Kidney (tissue), 14 donors: ENCODE data around the gene KDM4C. TPM values are rescaled to one million over a fixed set of nuclear protein-coding genes. Genes with fewer than 3 reads are reported as not detected.
"Not testable (repeated sequence)": the region's sequence is repeated elsewhere in the genome, so short reads cannot be mapped to it uniquely, and the experiment has no call there.

Experiments used
- DNase-seq, 5 donors: peaks; one replicate each; pipeline ENCODE4 v3.0.0-alpha.2; 2013 to 2020
- FAIRE-seq: peaks from 2 replicates; lab custom pipeline; 2012; peaks lifted over from hg19 to GRCh38; lab: Jason Lieb, UNC
- H3K27ac ChIP-seq, 2 donors: one replicate each; pipeline ENCODE4 v1.7.0; 2013; ENCODE audit warnings: low read depth in 2 of 2, low read length in 2 of 2, inconsistent platforms in 1 of 2
- H3K27me3 ChIP-seq: one replicate; pipeline ENCODE4 v1.7.1; 2013; ENCODE audit warnings: low read length, inconsistent platforms; ENCODE audit not compliant: control insufficient read depth, insufficient read depth
- H3K36me3 ChIP-seq, 3 donors: one replicate each; pipeline versions ENCODE4 v1.7.0 to v1.7.1; 2013; ENCODE audit warnings: low read length in 3 of 3, control low read depth in 1 of 3, inconsistent platforms in 1 of 3; ENCODE audit not compliant: insufficient read depth in 3 of 3, control insufficient read depth in 2 of 3
- H3K4me1 ChIP-seq, 3 donors: one replicate each; pipeline versions ENCODE4 v1.7.0 to v1.7.1; 2013; ENCODE audit warnings: low read length in 3 of 3, inconsistent platforms in 1 of 3, low read depth in 1 of 3; ENCODE audit not compliant: control insufficient read depth in 2 of 3, insufficient read depth in 2 of 3
- H3K4me3 ChIP-seq, 3 donors: one replicate each; pipeline versions ENCODE4 v1.7.0 to v1.8.1; 2013; ENCODE audit warnings: low read length in 3 of 3, control low read depth in 1 of 3, inconsistent platforms in 1 of 3
- H3K9ac ChIP-seq, 3 donors: one replicate each; pipeline versions ENCODE4 v1.7.0 to v1.7.1; 2013; ENCODE audit warnings: low read length in 3 of 3, control low read depth in 1 of 3, inconsistent platforms in 1 of 3
- H3K9me3 ChIP-seq, 3 donors: one replicate each; pipeline versions ENCODE4 v1.7.0 to v1.7.1; 2013; ENCODE audit warnings: low read length in 3 of 3, control low read depth in 1 of 3, inconsistent platforms in 1 of 3; ENCODE audit not compliant: control insufficient read depth in 2 of 3, insufficient read depth in 1 of 3
- intact Hi-C: fragments of 100-400 bp; cut with DNase I; formaldehyde crosslinking; loops from one replicate; pipeline ENCODE4 v1.11.1; 2022
- polyA plus RNA-seq: library from polyadenylated mRNA; stranded (reverse); fragments of 350-450 nt; fragmentation: Illumina TruSeq; extraction: RNeasy Lipid Tissue Mini Kit (QIAGEN cat#74804); gene quantifications from one replicate; pipeline ENCODE4 v1.2.3, GENCODE V29; 2014; ENCODE audit warnings: low read depth, low replicate concordance; ENCODE audit not compliant: insufficient read depth
- total RNA-seq: library from RNA; stranded (reverse); fragmentation: NEBNext Ultra II Directional; extraction: Animal tissue kit (Norgen Biotek cat#: 25700); gene quantifications from one replicate; pipeline ENCODE4 v1.2.1, GENCODE V29; 2021
- TF ChIP-seq, protein P1 (sequence below): IDR thresholded peaks from 3 replicates; pipeline ENCODE4 v1.5.1; 2012; ENCODE audit warnings: mild to moderate bottlenecking, moderate library complexity, borderline replicate concordance; ENCODE audit not compliant: insufficient read depth; ENCODE audit errors: extremely low read depth
- donor health status: control.
- donor health status: control.
- donor health status: control.
- donor health status: control.
- donor health status: control.
- donor health status: DM: yes; HTN: yes; CAD: no.
- donor health status: Normal renal cell carcinoma (clear cell type).

The KDM4C gene
- total and polyA plus RNA-seq, 2 donors from 2014 or later: 7.1 to 47.1 TPM

DNA sequence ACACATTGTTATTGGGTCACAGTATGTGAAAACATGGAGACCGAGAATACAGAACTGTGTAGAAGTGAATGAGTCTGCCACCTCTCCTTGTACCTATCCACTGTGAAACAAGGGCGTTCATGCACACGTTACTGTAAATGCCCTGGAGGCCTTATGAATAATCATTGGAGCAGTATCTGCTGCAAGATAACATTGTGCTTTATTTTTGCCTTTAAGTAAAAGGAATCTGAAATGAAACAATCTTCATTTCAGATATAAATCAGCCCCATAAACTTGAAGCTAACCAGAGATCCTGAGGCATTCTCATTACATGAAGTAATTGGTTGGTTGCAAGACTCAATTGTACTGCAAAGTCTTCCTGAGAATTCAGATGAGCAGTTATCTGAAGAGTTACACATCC is 419.6 kb downstream of the KDM4C start:
- Histone ChIP-seq H3K4me1 (peaks cover 0 to 3% (median 0%) of the 10 kb centered on the region in 3 donors), H3K27ac (no peak overlapping the region), H3K27me3 (no peaks in the 10 kb centered on the region), H3K9me3 (no peaks in the 10 kb centered on the region), H3K9ac (no peak overlapping the region), H3K4me3 (no peak overlapping the region), H3K36me3 (peaks cover 0 to 2% (median 0%) of the 10 kb centered on the region in 3 donors)
- TF ChIP-seq, protein P1, sequence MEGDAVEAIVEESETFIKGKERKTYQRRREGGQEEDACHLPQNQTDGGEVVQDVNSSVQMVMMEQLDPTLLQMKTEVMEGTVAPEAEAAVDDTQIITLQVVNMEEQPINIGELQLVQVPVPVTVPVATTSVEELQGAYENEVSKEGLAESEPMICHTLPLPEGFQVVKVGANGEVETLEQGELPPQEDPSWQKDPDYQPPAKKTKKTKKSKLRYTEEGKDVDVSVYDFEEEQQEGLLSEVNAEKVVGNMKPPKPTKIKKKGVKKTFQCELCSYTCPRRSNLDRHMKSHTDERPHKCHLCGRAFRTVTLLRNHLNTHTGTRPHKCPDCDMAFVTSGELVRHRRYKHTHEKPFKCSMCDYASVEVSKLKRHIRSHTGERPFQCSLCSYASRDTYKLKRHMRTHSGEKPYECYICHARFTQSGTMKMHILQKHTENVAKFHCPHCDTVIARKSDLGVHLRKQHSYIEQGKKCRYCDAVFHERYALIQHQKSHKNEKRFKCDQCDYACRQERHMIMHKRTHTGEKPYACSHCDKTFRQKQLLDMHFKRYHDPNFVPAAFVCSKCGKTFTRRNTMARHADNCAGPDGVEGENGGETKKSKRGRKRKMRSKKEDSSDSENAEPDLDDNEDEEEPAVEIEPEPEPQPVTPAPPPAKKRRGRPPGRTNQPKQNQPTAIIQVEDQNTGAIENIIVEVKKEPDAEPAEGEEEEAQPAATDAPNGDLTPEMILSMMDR: no peak
- intact Hi-C loops: no loop called here
- FAIRE-seq: no peak
- DNase-seq: no peak

DNA sequence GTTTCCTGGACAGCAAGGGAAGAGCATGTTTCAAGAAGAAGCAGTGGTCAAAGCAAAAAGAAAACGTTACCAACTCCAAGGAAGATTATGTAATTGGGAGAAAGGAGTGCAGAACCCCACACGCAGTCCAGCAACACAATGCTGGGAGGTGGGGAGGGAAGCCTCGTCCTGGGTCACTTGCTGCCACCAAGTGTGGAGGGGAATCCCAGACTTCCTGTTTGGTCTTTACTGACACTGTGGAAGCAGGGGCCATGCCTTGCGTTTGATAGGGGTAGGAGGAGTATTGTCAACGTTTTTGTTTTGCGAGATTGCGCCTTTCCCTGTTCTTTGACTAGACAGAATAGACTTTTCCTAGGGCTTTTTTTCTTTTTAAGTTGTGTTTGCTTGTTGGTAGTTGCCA is 421.0 kb downstream of the KDM4C start:
- no peak overlapping the region for H3K4me3 ChIP-seq
- no peak for FAIRE-seq

GRCh38 chr9:7180247-7180646 is 422.5 kb downstream of the KDM4C start:
- no peak overlapping the region for H3K27ac ChIP-seq
- FAIRE-seq (no peak), DNase-seq (no peak)
- no peak overlapping the region for H3K9ac ChIP-seq
- H3K9me3 ChIP-seq: no peaks in the 10 kb centered on the region
- no peak overlapping the region for H3K4me3 ChIP-seq
- no peaks in the 10 kb centered on the region for H3K27me3 ChIP-seq
- no peaks in the 10 kb centered on the region for H3K4me1 ChIP-seq
- TF ChIP-seq, protein P1: no peak
- H3K36me3 ChIP-seq: no peaks in the 10 kb centered on the region
- intact Hi-C loops: no loop called here

More for the DNA sequence above, 421.0 kb downstream of the KDM4C start:
- Histone ChIP-seq H3K27ac (no peak overlapping the region), H3K9ac (no peak overlapping the region), H3K27me3 (no peaks in the 10 kb centered on the region), H3K36me3 (peaks cover 0 to 2% (median 0%) of the 10 kb centered on the region in 3 donors), H3K9me3 (no peaks in the 10 kb centered on the region), H3K4me1 (no peaks in the 10 kb centered on the region)
- DNase-seq: no peak
- TF ChIP-seq, protein P1: no peak
- intact Hi-C loops: no loop called here

DNA sequence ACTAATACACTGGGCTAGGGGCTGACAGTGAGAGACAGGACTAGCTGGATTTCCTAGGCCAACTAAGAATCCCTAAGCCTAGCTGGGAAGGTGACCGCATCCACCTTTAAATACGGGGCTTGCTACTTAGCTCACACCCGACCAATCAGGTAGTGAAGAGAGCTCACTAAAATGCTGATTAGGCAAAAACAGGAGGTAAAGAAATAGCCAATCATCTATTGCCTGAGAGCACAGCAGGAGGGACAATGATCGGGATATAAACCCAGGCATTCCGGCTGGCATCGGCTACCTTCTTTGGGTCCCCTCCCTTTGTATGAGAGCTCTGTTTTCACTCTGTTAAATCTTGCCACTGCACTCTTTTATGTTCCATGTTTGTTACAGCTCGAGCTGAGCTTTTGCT is 425.4 kb downstream of the KDM4C start:
- H3K9ac ChIP-seq, intact Hi-C loops, DNase-seq, H3K27ac ChIP-seq, H3K27me3 ChIP-seq, FAIRE-seq, H3K4me1 ChIP-seq, H3K4me3 ChIP-seq, H3K9me3 ChIP-seq, H3K36me3 ChIP-seq: not testable (repeated sequence)
